HUES6 (cell line): ENCODE results near the gene MYO7A.

Source experiments
- H3K27ac ChIP-seq: 2 replicates; pipeline ENCODE4 v1.7.0; 2013; ENCODE audit warnings: low read depth, mild to moderate bottlenecking, low read length, inconsistent platforms
- H3K27me3 ChIP-seq: 2 replicates; pipeline ENCODE4 v1.6.1; 2013; ENCODE audit warnings: low read length; ENCODE audit not compliant: control insufficient read depth, insufficient read depth
- H3K36me3 ChIP-seq: 2 replicates; pipeline ENCODE4 v1.6.1; 2013; ENCODE audit warnings: low read length; ENCODE audit not compliant: control insufficient read depth, insufficient read depth
- H3K4me1 ChIP-seq: 2 replicates; pipeline ENCODE4 v1.6.1; 2013; ENCODE audit warnings: low read length; ENCODE audit not compliant: control insufficient read depth, insufficient read depth
- H3K4me3 ChIP-seq: 2 replicates; pipeline ENCODE4 v1.5.1; 2013; ENCODE audit warnings: low read depth, low read length
- H3K9ac ChIP-seq: one replicate; pipeline ENCODE4 v1.6.1; 2013; ENCODE audit warnings: mild to moderate bottlenecking, low read length
- H3K9me3 ChIP-seq: 2 replicates; pipeline ENCODE4 v1.6.1; 2013; ENCODE audit warnings: low read depth, low read length; ENCODE audit not compliant: control insufficient read depth, insufficient read depth

Gene MYO7A

GRCh38 chr11:77205467-77206263 lies 77.6 kb downstream of the MYO7A start:
- Histone ChIP-seq H3K36me3 (no peaks in the 10 kb centered on the region), H3K27me3 (no peaks in the 10 kb centered on the region), H3K9me3 (no peaks in the 10 kb centered on the region), H3K4me3 (no peak overlapping the region), H3K27ac (no peak overlapping the region), H3K4me1 (peaks cover 11% of the 10 kb centered on the region; the same call in 1 of the 2 replicates), H3K9ac (no peak overlapping the region)

GRCh38 chr11:77206264-77207018 lies 78.4 kb downstream of the MYO7A start:
- peaks cover 11% of the 10 kb centered on the region; the same call in 1 of the 2 replicates for H3K4me1 ChIP-seq
- H3K27ac ChIP-seq = no peak overlapping the region
- no peaks in the 10 kb centered on the region for H3K9me3 ChIP-seq
- no peaks in the 10 kb centered on the region for H3K27me3 ChIP-seq
- H3K9ac ChIP-seq = no peak overlapping the region
- no peak overlapping the region for H3K4me3 ChIP-seq
- no peaks in the 10 kb centered on the region for H3K36me3 ChIP-seq

DNA sequence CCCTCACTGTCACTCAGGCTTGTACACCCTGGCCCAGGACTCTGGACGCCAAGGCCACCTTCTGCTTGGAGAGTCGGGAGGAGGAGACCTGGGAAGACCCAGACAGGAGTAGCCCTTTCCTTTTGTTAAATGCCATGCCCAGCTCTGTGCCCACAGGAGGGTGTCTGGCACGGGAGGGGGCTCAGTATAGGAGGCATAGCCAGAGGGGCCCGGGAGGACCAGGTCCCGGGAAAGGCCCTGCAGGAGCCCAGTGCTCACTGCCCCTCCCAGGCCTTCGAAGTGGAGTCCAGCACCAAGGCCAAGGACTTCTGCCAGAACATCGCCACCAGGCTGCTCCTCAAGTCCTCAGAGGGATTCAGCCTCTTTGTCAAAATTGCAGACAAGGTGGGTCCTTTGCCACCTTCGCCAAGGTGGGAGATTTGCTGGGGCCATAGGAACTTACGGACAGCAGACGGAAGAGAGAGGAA lies 79.0 kb downstream of the MYO7A start:
- Histone ChIP-seq H3K9ac (no peak overlapping the region), H3K4me1 (peaks cover 11% of the 10 kb centered on the region; the same call in 1 of the 2 replicates), H3K27ac (no peak overlapping the region), H3K4me3 (no peak overlapping the region), H3K9me3 (no peaks in the 10 kb centered on the region), H3K27me3 (no peaks in the 10 kb centered on the region), H3K36me3 (no peaks in the 10 kb centered on the region)

- Histone ChIP-seq H3K9ac (no peak overlapping the region), H3K36me3 (no peaks in the 10 kb centered on the region), H3K27ac (no peak overlapping the region), H3K9me3 (no peaks in the 10 kb centered on the region), H3K4me3 (no peak overlapping the region), H3K4me1 (peaks cover 11% of the 10 kb centered on the region; the same call in 1 of the 2 replicates), H3K27me3 (no peaks in the 10 kb centered on the region)
These were observed 79.7 kb downstream of the MYO7A start for GRCh38 chr11:77207618-77208313.

DNA sequence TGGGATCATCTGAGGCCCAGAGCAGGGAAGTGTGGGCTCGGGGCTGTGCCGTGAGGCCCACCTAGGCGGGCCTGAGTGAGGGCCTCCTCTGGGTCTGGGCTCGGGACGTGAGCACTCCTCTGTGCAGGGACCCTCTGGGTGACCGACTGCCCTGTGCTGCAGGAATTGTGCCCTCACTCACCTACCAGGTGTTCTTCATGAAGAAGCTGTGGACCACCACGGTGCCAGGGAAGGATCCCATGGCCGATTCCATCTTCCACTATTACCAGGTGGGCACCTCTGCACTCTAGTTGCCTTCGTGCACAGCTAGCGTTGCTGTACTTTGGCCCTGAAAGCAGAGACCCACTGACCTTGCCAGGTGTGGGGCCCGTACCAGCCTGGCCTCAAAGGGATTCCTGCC lies 80.5 kb downstream of the MYO7A start:
- H3K4me1 ChIP-seq = peaks cover 9% of the 10 kb centered on the region; the same call in 1 of the 2 replicates
- H3K9ac ChIP-seq = no peak overlapping the region
- no peaks in the 10 kb centered on the region for H3K36me3 ChIP-seq
- H3K27ac ChIP-seq = no peak overlapping the region
- no peaks in the 10 kb centered on the region for H3K9me3 ChIP-seq
- no peak overlapping the region for H3K4me3 ChIP-seq
- no peaks in the 10 kb centered on the region for H3K27me3 ChIP-seq

DNA sequence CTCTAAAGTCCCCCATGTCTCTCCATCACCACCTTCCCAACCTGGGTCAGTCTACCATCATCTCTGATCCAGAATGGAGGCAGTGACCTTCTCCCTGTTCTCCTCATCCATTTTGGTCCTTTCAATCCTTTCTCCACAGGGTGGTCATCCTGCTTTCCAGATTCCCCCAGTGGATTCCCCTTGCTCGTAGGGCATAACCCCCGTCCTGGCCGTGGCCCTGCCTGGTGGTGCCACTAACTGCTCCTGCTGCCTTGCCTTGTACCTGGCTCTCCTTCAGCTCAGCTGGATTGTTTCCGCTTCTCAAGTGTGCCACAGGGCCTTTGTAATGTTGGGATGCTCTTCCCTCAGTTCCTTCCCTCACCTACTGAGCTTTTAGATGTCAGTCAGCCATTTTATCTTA lies 81.6 kb downstream of the MYO7A start:
- no peak overlapping the region for H3K4me3 ChIP-seq
- H3K9me3 ChIP-seq = no peaks in the 10 kb centered on the region
- no peak overlapping the region for H3K9ac ChIP-seq
- H3K27ac ChIP-seq = no peak overlapping the region
- no peaks in the 10 kb centered on the region for H3K36me3 ChIP-seq
- H3K4me1 ChIP-seq = no peaks in the 10 kb centered on the region
- H3K27me3 ChIP-seq = no peaks in the 10 kb centered on the region

DNA sequence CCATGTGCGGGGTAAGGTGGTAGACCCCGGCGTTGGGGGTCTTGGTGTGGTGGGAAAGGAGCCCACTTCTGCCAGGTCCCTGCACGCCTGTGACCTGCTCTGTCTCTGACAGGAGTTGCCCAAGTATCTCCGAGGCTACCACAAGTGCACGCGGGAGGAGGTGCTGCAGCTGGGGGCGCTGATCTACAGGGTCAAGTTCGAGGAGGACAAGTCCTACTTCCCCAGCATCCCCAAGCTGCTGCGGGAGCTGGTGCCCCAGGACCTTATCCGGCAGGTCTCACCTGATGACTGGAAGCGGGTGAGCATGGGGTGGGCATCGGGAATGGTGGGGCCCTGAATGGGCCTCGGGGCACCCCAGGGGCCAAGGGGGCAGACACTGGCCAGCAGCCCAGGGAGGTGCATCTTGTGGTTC lies 83.0 kb downstream of the MYO7A start:
- Histone ChIP-seq H3K4me1 (no peaks in the 10 kb centered on the region), H3K4me3 (no peak overlapping the region), H3K27ac (no peak overlapping the region), H3K27me3 (no peaks in the 10 kb centered on the region), H3K36me3 (no peaks in the 10 kb centered on the region), H3K9me3 (no peaks in the 10 kb centered on the region), H3K9ac (no peak overlapping the region)

DNA sequence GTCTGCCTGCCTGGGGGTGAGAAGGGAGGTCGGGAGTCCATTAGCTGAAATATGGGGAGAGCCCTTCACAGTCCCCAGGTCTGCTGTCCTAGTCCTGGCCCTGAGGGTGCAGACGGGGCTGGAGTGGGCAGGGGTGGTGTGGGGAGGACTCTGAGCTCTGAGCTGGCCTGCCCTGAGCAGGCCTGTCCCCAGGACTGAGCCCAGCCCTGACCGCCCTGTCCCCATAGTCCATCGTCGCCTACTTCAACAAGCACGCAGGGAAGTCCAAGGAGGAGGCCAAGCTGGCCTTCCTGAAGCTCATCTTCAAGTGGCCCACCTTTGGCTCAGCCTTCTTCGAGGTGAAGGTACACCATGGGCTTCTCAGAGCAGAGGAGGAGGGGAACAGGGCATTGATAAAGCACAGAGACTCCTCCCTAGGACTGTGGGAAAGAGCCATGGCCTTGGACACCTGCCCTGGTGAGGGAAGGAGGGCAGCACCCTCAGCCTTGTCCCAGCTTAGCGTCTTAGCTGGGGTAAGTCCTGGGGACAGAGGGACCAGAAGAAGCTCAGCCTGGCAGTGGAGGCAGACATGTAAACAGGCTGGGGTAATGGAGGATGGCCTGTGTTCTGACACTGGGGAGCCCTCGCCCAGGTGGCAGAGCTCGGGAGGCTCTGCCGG lies 83.7 kb downstream of the MYO7A start:
- Histone ChIP-seq H3K27me3 (no peaks in the 10 kb centered on the region), H3K9me3 (no peaks in the 10 kb centered on the region), H3K9ac (no peak overlapping the region), H3K4me3 (no peak overlapping the region), H3K27ac (no peak overlapping the region), H3K36me3 (no peaks in the 10 kb centered on the region), H3K4me1 (no peaks in the 10 kb centered on the region)

DNA sequence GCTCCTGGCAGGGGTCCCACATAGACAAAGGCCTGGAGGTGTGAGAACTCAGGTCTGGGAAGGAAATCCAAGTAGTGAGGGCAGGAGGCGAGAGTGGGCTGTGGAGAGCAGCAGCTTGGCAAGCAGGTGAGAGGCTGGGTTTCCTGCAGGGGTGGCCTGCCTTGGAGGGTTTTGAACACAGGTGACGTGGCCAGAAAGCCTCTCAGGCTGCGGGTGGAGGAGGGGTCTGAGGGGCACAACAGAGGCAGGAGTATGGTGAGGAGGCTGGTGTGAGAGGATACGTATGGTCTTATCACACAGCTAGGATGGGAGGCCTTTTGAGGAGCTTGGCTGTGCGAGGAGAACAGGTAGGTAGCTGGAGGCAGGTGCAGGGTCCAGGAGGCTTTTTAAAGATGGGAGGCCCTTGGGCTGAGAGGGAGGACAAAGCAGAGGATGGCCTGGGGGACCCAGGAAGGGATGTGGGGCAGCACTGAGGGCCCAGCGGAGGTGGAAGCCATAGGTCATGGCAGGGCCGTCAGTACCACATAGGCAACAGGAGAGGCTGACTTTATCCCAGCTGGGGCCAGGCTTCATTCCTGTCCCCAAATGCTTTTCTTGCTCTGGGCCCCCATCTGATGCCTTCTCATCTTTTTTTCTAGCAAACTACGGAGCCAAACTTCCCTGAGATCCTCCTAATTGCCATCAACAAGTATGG lies 84.4 kb downstream of the MYO7A start:
- Histone ChIP-seq H3K9me3 (no peaks in the 10 kb centered on the region), H3K27me3 (no peaks in the 10 kb centered on the region), H3K4me1 (no peaks in the 10 kb centered on the region), H3K36me3 (no peaks in the 10 kb centered on the region), H3K9ac (no peak overlapping the region), H3K4me3 (no peak overlapping the region), H3K27ac (no peak overlapping the region)

- Histone ChIP-seq H3K9ac (no peak overlapping the region), H3K4me3 (no peak overlapping the region), H3K4me1 (no peaks in the 10 kb centered on the region), H3K36me3 (no peaks in the 10 kb centered on the region), H3K9me3 (no peaks in the 10 kb centered on the region), H3K27me3 (no peaks in the 10 kb centered on the region), H3K27ac (no peak overlapping the region)
These were observed 85.1 kb downstream of the MYO7A start for GRCh38 chr11:77213029-77213579.
